HEK293T (cell line): ENCODE results near the gene KLK8.

Experiments
- CTCF ChIA-PET: fragments of 350-600 bp; formaldehyde crosslinking; extraction: SDS; loops from one replicate; lab custom pipeline; 2021; ENCODE audit warnings: antibody characterized with exemption, inconsistent platforms; lab: Yijun Ruan, JAX
- POLR2A ChIA-PET: fragments of 350-600 bp; formaldehyde crosslinking; extraction: SDS; loops from one replicate; lab custom pipeline; 2020; ENCODE audit warnings: antibody characterized with exemption, inconsistent platforms; lab: Yijun Ruan, JAX
- DNase-seq: peaks from one replicate; pipeline ENCODE4 v3.0.0; 2012; ENCODE audit warnings: mixed read lengths; ENCODE audit errors: extremely low spot score
- ARNT ChIP-seq: fragments of 450-650 bp; IDR thresholded peaks from 2 replicates; pipeline ENCODE4 v1.6.1; 2017; ENCODE audit warnings: mild to moderate bottlenecking
- BHLHE40 ChIP-seq: fragments of 450-650 bp; IDR thresholded peaks from 2 replicates; pipeline ENCODE4 v1.6.1; 2016; ENCODE audit warnings: mild to moderate bottlenecking, moderate library complexity, borderline replicate concordance
- CTBP1 ChIP-seq: fragments of 450-650 bp; IDR thresholded peaks from 2 replicates; pipeline ENCODE4 v1.6.1; 2016; ENCODE audit warnings: borderline replicate concordance
- ELF4 ChIP-seq: fragments of 450-650 bp; IDR thresholded peaks from 2 replicates; pipeline ENCODE4 v1.6.1; 2017; ENCODE audit warnings: antibody characterized with exemption
- FOXA1 ChIP-seq: fragments of 450-650 bp; IDR thresholded peaks from 2 replicates; pipeline ENCODE4 v1.6.1; 2016; ENCODE audit warnings: mild to moderate bottlenecking
- FOXK2 ChIP-seq: fragments of 450-650 bp; IDR thresholded peaks from 2 replicates; pipeline ENCODE4 v1.6.1; 2016; ENCODE audit warnings: mild to moderate bottlenecking
- FOXM1 ChIP-seq: fragments of 450-650 bp; IDR thresholded peaks from 2 replicates; pipeline ENCODE4 v1.6.1; 2017; ENCODE audit warnings: mild to moderate bottlenecking, borderline replicate concordance
- HDGF ChIP-seq: fragments of 450-650 bp; IDR thresholded peaks from 2 replicates; pipeline ENCODE4 v1.6.1; 2017; ENCODE audit warnings: antibody characterized with exemption, borderline replicate concordance
- L3MBTL2 ChIP-seq: fragments of 450-650 bp; conservative IDR thresholded peaks from 2 replicates; pipeline ENCODE4 v1.6.1; 2016; ENCODE audit warnings: mild to moderate bottlenecking
- LEF1 ChIP-seq: fragments of 450-650 bp; IDR thresholded peaks from 2 replicates; pipeline ENCODE4 v1.6.1; 2017; ENCODE audit warnings: mild to moderate bottlenecking, borderline replicate concordance
- NFRKB ChIP-seq: fragments of 450-650 bp; IDR thresholded peaks from 2 replicates; pipeline ENCODE4 v1.6.1; 2016; ENCODE audit warnings: mild to moderate bottlenecking, moderate library complexity
- PKNOX1 ChIP-seq: fragments of 450-650 bp; IDR thresholded peaks from 2 replicates; pipeline ENCODE4 v1.6.1; 2016
- SP1 ChIP-seq: fragments of 450-650 bp; IDR thresholded peaks from 2 replicates; pipeline ENCODE4 v1.6.1; 2017
- SUZ12 ChIP-seq: fragments of 450-650 bp; IDR thresholded peaks from 2 replicates; pipeline ENCODE4 v1.6.1; 2016; ENCODE audit warnings: mild to moderate bottlenecking
- TARDBP ChIP-seq: fragments of 450-650 bp; IDR thresholded peaks from 2 replicates; pipeline ENCODE4 v1.6.1; 2016
- ZNF384 ChIP-seq: fragments of 450-650 bp; IDR thresholded peaks from 2 replicates; pipeline ENCODE4 v1.6.1; 2016

Gene KLK8

GRCh38 chr19:50981587-50982146, 19.7 kb downstream of the KLK8 start:
- no peak for DNase-seq
- CTCF ChIA-PET, result interaction anchor here (1.5 kb wide), 1 partner anchor 39 kb away, joined by 3 read pairs; no protein-coding TSS in a partner anchor
- TF ChIP-seq PKNOX1, result no peak
- no peak for TF ChIP-seq L3MBTL2
- TF ChIP-seq TARDBP, result no peak
- TF ChIP-seq BHLHE40, result no peak
- no peak for TF ChIP-seq HDGF
- no peak for TF ChIP-seq SP1
- POLR2A ChIA-PET, result no interaction called here

GRCh38 chr19:50980208-50980607, 21.2 kb downstream of the KLK8 start:
- no peak for DNase-seq
- ChIA-PET POLR2A (no interaction called here), CTCF (no interaction called here)
- no peak for TF ChIP-seq L3MBTL2
- no peak for TF ChIP-seq SP1
- no peak for TF ChIP-seq BHLHE40
- TF ChIP-seq FOXK2, result no peak
- TF ChIP-seq NFRKB, result no peak
- no peak for TF ChIP-seq TARDBP
- no peak for TF ChIP-seq ELF4

DNA sequence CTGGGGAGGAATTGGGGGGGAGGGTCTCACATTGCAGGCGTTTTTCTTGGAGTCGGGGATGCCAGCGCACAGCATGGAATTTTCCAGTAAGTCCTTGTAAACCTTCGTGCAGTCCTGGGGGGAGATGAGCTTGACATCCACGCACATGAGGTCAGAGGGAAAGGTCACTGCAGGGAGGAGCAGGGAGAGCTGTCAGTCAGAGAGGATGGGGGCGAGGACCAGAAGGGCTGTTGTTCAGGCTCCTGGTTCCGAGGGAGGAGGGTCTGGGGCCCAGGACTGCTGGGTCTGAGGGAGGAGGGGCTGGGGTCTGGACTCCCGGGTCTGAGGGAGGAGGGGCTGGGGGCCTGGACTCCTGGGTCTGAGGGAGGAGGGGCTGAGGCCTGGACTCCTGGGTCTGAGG, 21.6 kb downstream of the KLK8 start:
- no peak for TF ChIP-seq PKNOX1
- no peak for TF ChIP-seq SUZ12
- no peak for TF ChIP-seq FOXM1
- TF ChIP-seq ARNT, result no peak
- no peak for TF ChIP-seq ELF4
- TF ChIP-seq CTBP1, result no peak
- TF ChIP-seq ZNF384, result no peak
- no peak for TF ChIP-seq SP1
- TF ChIP-seq TARDBP, result no peak
- TF ChIP-seq NFRKB, result no peak
- no peak for TF ChIP-seq FOXK2
- no peak for TF ChIP-seq FOXA1
- no peak for TF ChIP-seq HDGF
- no peak for TF ChIP-seq LEF1
- TF ChIP-seq BHLHE40, result no peak
- no peak for TF ChIP-seq L3MBTL2
- CTCF ChIA-PET, result no interaction called here
- POLR2A ChIA-PET, result no interaction called here
- no peak for DNase-seq

GRCh38 chr19:50978772-50979390, 22.5 kb downstream of the KLK8 start:
- no peak for DNase-seq
- ChIA-PET CTCF (no interaction called here), POLR2A (no interaction called here)
- TF ChIP-seq FOXK2 (no peak), L3MBTL2 (no peak), HDGF (no peak), ZNF384 (no peak), ELF4 (no peak), PKNOX1 (no peak)

GRCh38 chr19:50977626-50978025, 23.8 kb downstream of the KLK8 start:
- CTCF ChIA-PET, result no interaction called here
- POLR2A ChIA-PET, result no interaction called here
- DNase-seq, result no peak
- TF ChIP-seq SP1, result no peak
- no peak for TF ChIP-seq ELF4
- no peak for TF ChIP-seq LEF1
- no peak for TF ChIP-seq L3MBTL2
- TF ChIP-seq TARDBP, result no peak
- no peak for TF ChIP-seq HDGF
- TF ChIP-seq PKNOX1, result no peak
- no peak for TF ChIP-seq ZNF384
- TF ChIP-seq FOXA1, result no peak
- TF ChIP-seq CTBP1, result no peak
- TF ChIP-seq NFRKB, result no peak
- TF ChIP-seq FOXM1, result no peak
- TF ChIP-seq SUZ12, result no peak
- no peak for TF ChIP-seq ARNT
- no peak for TF ChIP-seq BHLHE40
- no peak for TF ChIP-seq FOXK2

- POLR2A ChIA-PET, result no interaction called here
- CTCF ChIA-PET, result no interaction called here
- TF ChIP-seq PKNOX1 (no peak), ARNT (no peak), LEF1 (no peak), NFRKB (no peak), FOXK2 (no peak), TARDBP (no peak), CTBP1 (no peak), HDGF (no peak), BHLHE40 (no peak), SUZ12 (no peak), L3MBTL2 (no peak), ELF4 (no peak)
- no peak for DNase-seq
Observed at GRCh38 chr19:50975766-50976165, 25.6 kb downstream of the KLK8 start.
